RKO (cell line): ENCODE measurements around the gene HOXB3.

Experiments
- DNase-seq: peaks from one replicate; pipeline ENCODE4 v3.0.0-alpha.2; 2016; ENCODE audit warnings: low spot score

HOXB3 gene

DNA sequence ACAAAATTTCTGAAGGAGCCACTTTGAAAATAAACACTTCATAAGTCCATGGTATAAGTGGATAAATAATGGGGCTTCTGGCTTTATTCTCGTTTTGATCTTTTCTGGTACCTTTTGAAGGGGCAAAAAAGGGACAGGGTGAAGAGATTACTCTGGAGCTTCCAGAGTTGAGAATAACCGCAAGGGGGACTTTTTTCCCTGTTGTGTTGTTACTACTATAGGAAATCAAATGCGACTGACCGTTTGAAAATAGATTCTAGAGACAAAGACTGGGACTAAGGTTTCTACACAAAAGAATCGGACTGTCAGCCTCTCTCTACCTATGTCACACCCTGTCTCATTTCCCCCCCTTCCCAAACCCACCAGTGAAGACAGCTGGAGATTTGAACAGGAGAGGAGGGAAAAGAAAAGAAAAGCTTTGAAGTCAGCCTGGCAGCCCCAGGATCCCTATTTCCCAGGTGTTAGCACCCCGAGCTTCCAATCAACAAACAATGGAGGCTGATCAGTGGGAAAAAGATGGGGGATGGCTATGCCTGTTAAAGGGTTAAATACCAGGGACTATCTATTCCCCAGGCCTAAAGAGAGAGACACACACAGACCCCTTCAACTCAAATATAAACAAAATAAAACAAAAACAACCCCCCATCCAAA, 20.2 kb downstream of the HOXB3 start:
- DNase-seq = no peak

DNA sequence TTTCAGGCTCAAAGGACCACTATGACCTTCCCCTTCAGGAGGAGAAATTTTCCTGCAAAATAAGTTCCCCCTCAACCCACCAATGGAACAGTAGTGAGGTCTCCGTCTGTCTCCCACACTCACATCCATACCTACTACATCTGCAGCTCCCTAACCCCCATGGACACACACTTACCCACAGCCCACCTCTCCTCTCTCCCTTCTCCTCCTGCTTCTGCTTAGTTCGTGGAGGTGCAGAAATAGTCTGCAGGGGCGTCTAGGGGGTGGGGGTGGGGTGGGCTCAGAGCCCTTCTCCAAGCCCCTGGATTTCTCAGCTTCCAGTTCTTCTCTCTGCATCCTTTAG, 20.8 kb downstream of the HOXB3 start:
- no peak for DNase-seq

DNA sequence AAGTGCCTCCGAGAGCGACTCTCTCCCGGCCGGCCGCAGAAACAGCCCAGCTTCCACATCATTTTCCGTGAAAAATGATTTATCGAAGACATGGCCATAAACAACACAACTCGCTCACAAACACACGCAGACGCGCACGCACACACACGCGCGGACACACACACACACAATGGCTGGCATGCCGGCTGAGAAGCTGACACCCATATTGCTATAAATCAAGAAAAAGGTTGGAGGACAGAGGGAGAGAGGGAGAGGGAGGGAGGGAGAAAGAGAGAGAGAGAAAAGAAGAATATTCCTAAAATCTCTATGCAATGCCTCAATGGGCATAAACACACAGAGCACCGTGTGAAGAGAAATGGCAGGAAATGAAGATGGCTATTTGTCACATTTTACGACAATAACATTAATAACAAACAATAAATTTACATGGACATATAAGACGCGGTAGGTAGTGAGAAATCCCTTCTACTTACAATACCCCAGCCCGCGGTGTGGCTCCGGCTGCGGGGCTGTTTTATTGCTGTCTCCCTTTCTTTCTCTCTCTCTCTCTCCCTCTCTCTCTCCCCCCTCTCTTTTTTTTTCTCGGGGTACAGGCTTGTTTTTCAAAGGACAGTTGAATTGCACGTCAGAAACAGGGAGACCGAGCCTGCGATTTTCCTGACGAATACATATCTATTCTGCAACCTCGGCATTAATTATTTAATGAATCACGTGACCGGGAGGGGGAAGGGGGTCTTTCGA, 21.4 kb downstream of the HOXB3 start:
- DNase-seq = no peak

DNA sequence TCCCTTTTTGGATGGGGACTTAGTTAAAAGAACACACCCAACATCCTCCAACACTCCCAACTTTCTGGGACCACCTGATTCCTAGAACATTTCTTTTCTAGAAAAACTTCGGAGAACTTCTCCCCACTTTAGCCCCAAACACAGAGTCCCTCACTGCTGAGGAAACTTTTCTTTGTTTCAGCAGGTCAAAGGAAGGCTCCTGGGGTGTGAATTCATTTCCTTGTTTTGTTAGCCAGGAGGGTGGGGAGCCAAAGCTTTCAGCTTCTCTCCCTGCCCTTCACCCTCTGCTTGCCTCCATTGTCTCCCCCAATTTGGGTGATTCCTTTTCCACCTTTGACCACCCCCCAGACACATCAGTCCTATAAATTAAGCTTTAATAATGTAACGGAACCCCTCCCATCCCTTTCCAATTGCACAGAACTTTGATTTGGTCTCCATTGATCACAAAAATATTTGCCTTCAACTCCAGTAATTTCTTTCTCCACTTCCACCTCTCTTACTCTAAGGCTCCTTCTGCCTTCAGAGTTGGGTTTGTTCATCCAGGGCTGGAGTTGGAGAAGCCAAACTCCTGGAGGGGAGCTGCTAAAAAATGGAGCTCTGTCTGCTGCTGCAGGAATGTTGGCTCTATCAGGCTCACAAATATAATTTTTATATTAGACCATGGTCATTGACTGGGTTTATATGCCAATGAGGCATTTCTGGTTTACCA, 22.2 kb downstream of the HOXB3 start:
- no peak for DNase-seq

DNA sequence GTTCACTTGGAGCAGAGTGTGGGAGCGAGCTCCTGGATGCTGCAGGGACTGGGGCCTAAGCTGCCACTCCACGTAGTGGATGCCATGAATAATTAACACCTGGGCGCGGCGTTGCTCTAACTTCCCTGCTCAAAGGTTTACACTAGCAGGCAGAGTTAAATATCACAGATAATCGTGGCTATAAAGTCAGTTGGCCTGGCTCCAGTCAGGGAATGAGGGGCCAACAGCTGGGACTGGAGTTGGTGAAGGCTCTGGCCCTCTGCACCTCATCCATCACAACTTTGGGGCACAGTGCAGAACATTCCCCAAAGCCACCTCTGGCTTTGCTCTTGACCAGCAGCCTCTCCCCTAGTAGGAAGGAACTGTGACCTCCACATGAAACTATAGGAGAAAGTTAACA, 22.8 kb downstream of the HOXB3 start:
- no peak for DNase-seq

DNA sequence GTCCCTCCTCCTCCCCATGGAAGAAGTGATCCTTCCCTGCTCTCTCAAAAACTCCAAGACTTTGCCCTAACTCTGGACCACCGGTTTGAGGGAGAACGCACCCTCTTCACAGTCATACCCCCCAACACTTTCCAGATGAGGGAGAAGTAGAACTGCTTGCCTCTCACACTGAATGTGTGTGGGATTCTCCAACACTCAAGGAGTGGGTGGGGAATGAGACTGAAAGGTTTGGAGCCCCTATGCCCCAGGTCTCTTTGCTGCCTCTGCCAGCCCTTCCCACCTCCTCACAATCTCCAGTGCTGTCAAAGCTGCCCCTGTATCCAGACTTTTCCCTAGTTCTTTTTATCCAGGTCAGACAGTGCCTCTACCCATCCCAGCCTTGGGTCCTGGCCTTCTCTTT, 23.3 kb downstream of the HOXB3 start:
- no peak for DNase-seq

DNA sequence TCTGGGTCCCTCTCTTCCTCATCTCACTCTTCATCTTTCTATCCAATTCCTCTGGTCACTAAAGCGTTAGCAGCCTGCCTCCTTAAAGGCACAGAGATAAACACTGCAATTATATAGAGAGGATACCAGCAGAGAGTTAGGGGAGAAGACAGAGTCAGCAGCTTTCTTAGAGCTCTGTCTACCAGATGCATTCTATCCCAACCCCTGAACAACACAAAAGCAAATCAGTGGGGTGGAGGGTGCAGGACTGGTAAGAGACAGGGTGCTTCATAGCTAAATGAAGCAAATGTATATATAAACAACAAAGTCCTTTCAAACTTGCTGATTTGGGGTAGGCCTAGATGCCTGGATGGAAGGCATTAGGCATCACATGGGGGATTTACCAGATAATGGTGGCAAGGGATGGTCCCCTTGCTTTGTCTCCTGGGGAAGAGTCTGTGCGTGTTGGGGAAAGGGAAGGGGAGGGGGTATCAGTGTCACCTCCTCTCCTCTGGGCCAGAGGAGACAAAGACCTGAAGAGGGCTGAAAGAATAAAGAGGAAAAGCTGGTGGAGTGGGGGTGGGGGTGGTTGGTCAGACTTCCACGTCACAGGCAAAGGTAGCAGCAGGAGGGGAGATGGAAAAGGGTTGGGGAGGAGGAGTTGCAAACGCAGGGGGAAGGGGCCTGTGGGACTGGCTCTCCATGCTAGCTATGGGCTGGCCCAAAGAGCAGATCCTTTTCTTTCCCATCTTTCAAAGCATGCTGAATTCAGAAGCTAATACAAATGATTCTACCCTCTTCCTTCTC, 23.9 kb downstream of the HOXB3 start:
- DNase-seq = no peak

DNA sequence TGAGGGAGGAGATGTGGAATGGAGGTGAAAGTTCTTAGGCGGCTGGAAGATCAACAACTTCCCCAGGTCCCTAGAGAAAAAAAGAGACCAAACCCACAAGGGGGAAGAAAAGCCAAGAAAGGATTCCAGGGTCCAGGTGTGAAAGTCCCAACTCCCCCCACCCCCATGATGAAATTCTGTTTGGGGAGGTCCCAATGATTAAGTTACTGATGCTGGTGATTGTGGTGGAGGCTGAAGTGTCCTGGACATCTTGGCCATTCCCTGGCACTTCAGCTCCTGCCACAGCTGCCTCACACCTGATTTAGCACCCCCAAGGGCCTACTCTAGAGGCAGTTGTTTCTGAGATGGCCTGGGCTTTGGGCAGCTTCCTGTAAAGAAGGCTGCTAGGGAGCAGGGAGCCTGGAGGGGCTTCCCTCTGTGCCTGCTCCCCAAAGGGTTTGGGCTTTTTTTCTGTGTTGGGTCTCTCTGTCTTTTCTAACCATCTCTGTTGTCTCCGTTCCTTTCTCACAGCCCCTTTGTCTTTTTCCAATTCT, 25.0 kb downstream of the HOXB3 start:
- DNase-seq = no peak

DNA sequence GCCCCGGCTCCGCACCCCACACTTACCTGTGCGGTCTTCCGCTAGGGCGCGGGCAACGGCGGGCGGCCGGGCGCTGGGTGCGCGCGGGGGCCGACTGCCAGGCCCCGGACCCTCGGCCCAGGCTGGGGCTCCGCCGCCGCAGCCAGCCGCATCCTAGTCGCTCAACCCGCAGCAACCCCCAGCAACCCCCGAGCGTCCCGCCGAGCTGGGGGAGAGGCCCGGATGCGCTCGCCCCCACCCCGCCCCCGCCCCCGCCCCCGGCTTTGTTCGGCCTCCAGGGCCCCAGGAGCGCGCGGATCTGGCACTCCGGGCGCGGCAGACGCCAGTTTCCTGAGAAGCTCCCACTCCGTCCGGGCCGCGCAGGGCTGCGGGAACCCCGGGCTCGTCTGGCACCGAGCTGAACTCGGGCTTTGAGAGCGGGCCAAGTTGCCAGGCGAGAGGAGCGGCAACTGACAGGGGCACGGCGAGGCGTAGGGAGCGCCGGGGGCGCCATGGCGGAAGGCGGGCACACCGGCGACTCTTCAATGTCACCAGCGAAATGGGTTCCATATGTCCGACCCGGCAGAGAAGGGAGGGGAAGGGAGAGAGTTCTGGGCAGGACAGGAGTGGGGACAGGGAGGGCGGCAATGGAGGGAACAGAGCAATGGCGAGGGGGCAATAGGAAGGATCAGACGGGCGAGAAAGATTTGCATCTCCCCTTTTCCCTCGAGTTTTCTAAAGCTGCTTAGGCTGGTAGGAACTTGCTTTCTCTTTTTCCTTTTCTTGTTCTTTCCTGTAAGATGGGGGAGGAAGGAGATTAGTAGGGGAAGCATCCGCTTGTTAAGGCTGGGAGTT, 25.6 kb downstream of the HOXB3 start:
- no peak for DNase-seq

DNA sequence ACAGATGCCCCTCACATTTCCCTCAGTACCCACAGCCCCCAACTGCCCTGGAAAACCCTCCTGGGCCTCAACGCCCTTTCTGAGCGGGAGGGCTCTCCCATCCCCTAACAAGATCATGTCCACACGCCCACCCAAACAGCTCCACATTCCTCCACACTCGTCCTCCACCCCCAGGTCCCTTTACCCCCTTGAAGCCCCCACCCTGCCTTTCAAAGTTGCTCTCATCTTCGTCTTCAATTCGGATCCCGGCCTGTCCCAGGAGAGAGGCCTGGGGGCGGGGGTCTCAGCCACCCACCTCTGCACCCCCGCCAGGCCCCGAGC, 26.2 kb downstream of the HOXB3 start:
- no peak for DNase-seq

DNA sequence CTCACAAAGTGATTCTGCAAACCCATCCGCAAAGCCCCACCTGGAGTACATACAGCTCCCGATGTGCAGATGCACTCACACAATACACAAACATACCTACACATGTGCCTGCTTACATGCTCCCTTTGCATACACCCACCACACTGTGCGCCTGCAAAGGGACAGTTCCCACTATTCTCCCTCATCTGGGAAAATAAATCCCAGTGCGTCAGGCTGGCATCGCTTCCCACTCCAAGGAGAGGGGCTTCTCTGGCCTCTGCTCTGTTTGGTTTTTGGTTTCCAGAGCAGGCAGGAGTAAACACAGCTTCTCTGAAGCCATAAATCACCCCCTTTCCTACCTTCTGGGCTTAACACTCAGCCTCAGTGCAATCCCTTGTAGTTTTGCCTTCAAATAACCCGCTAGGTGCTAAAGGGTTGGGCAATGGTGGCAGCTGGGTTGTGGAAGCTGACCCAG, 26.6 kb downstream of the HOXB3 start:
- DNase-seq = no peak

DNA sequence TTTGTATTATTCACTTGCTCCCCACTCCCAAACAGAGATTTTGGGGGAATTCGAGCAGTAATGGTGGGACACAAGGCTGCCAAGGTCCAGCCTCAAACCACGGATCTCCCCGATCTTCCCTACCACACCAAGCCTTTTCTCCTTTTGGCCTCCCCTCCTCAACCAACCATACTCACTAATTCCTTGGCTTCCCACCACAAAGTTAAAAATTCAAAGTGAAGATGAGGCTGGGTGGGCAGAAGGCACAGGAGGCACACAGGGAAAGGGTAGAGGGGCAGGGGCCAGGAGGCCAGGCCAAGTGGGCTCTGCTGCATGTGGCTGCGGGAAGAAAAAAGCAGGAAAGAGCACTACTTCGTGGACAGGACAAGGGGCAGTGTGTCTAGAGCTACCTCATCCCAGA, 27.1 kb downstream of the HOXB3 start:
- DNase-seq = no peak

DNA sequence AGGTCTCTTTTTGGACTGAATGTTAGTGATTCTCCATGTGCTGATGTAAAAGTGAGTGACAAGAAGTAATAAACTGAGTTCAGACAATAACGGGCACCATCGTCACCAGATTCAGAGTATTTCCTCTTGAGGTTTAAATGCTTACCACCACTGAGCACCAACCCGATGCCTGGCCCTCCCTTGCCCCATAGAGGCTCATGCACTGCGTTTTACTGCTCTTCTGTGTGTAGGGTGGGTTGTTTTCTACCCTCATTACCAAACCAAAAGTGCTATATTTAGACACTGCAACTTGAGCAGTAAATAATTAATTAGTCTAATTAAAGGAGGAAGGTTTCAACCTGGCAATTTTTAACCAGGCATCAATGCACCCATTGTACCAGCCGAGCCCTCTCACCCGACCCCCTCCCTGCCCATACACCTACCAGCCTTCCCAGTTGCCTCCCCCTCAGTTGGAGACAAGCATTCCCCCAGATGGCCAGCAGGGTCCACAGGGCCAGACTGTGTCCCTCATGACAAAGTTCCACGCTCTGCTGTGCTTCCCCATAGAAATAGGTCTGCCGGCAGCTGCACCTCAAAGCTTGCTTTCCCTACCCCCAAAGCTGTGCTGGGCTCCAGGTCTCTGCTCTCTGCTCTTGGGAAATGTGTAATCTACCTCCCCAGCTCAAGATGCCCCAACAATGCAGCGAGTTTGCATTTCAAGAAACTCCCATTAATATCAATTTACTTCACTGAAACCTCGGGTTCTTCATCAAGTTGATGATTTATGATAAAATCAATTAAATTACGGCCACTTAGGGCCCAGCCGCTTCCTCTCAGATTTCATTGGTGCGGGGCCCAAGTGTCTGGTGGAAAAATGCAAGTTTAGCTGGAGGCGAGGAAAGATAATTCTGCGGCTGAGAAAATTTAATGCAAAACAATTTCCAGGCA, 27.9 kb downstream of the HOXB3 start:
- DNase-seq = no peak

DNA sequence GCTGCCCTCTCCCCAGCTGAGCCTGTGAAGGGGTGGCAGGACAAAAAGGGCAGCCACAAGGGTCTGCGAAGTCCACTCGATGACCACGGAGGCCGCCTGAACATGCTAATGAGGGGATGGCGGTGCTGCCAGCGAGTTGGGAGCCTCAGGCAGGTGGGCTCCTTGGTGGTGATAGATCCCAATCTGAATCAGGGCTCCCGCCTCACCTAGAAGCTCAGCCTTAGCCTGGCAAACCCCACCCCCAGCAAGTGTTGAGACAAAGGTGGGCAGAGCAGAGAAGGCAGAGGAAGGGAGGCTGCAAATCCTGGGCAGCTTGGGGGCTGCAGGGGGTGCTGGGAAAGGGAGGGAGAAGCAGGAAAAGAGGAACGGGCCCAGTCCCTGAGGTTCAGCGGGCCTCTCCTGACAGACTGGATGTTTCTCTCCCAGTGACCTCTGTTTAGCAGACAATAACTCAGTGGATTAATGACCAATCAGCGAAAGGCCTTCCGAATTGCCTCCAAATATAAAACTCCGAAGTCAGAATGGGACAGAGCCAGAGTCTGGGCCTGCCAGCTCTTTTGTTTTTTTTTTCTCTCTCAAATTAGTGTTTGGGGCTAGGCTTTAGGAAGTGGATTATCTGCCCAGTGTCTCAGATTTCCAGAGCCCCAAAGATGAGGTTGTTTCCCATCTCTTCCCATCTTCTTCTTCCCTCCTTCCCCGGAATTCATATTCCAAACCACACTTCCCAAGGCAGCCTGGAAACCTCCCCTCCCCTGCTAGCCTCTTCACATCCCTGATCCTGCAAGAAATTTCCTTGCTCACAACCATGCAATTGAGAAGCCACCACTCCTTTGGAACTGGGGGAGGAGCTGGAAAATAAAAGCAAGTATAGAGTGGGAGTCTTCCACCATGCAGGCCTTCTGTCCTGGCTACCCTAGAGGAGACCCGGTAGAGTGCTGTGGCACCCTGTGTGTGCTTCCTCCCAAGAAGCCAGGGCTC, 29.9 kb downstream of the HOXB3 start:
- no peak for DNase-seq

DNA sequence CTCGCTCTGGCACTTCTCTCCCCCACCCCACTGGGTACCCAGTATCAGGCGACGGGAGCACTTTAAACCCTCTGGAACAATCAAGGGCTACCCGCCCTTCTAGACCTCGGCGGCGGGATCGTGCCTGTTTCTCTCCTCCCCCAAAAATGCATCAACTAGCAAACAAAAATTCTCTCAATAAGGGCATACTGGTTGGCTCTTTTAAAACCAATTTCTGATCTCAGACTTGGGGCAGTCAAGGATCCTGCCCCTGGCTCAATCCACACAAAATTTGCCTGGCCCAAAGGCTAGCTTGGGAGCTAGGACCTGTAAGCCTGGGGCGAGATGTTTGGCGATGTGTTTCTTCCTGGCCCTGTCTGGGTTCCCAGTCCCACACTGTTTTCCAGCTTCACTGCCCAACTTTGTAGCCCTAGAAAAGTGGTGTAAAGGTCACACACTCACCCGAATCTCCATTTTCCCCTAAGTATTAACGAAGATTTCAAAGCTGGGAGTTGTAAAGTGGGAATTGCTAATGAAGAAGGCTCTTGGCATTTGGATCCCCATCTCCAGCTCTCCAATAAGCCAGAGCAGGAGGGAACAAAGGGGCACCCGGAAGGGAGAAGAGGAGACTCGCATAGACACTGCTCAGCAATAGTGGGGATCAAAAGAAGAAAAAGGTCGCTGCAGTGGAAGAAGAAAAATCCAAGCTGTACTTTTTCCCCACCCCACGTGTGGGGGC, 30.8 kb downstream of the HOXB3 start:
- DNase-seq = no peak

DNA sequence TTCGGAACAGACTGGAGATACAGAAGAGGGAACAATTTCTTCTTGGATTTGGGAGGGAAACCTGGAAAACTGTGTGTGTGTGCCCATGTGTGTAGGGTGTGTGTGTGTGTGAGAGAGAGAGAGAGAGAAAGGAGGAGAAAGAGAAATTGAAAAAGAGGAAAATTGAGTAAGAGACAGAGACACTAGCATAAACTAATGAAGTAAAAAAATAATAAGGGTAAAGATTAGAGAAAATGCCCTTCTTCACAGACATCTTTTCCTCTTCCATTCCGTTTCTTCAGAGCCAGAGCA, 31.3 kb downstream of the HOXB3 start:
- DNase-seq = no peak

DNA sequence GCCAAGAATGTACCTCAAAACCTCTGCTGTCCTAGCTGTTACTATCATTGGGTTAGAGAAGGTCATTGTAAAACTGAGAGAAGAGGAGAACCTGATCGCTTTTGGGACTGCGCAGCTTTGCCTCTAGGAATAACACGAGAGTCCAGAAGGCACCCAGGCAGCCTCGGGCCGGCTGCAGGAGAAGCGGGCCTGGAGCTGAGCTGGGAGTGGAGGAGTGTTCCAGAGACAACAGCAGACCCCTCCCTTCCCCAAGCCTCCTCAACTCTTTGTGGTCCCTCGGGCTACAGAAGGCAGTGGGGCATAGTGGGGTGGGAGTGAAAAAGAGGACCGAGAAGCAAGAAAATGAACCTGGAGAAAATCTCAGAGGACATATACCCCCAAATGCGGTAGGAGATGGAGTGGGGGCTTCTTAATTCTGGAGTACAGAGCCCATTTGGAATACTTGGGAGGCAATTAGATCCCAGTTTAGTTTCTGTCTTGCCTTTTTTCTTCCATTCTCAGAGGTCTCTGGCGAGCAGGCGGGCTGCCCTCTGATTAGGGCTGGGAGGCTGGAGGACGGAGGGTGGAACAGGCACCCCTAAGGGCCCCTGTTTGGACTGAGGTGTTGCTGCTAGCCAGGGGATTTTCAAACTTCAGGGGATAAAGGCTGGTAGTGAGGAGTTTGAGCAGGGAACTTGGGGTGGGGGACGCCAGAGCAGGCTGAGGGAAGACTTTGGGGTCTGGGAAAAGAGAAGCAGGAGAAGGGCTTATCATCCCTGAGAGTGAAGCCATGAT, 31.8 kb downstream of the HOXB3 start:
- no peak for DNase-seq
